Activated CD4-positive, alpha-beta T cell treated with anti-CD3 and anti-CD28 coated beads for 48 hours (primary cell): ENCODE data around the gene LYST.
"Not testable (repeated sequence)": the region's sequence is repeated elsewhere in the genome, so short reads cannot be mapped to it uniquely, and the experiment has no call there.

Source experiments
- DNase-seq: peaks from one replicate; pipeline ENCODE4 v3.0.0-alpha.2; 2020

The LYST gene

GRCh38 chr1:235866205-235866912 is at the start of gene LYST:
LYST (minus strand) TSS chr1:235866906; CDS start chr1:235830417, 36,489 bp downstream.
- DNase-seq = peak; percentile 68

- not testable (repeated sequence) for DNase-seq
Observed at GRCh38 chr1:235915489-235915888, 48.8 kb upstream of the LYST start.

DNA sequence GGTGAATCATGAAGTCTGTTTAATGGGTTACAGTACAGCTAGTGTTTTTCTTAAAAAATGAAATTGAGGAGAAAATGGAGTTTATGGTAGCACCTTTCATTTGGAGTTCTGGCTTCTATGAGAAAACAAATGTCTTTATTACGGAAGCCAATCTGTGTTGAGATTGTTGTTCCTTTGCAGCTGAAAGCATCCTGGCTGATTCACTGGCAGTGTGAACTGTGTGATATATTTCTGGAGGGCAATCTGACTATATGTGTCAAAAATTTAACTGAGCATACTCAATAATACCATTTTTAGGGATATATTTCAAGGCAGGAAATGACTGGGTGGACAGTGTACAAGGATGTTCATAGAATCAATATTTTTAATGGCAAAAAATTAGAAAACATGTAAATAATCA is 46.6 kb upstream of the LYST start:
- DNase-seq = no peak

GRCh38 chr1:235911876-235912275 is 45.2 kb upstream of the LYST start:
- DNase-seq = no peak

GRCh38 chr1:235911300-235911662 is 44.6 kb upstream of the LYST start:
- no peak for DNase-seq

GRCh38 chr1:235910357-235911299 is 43.9 kb upstream of the LYST start:
- DNase-seq = peak; percentile 66

DNA sequence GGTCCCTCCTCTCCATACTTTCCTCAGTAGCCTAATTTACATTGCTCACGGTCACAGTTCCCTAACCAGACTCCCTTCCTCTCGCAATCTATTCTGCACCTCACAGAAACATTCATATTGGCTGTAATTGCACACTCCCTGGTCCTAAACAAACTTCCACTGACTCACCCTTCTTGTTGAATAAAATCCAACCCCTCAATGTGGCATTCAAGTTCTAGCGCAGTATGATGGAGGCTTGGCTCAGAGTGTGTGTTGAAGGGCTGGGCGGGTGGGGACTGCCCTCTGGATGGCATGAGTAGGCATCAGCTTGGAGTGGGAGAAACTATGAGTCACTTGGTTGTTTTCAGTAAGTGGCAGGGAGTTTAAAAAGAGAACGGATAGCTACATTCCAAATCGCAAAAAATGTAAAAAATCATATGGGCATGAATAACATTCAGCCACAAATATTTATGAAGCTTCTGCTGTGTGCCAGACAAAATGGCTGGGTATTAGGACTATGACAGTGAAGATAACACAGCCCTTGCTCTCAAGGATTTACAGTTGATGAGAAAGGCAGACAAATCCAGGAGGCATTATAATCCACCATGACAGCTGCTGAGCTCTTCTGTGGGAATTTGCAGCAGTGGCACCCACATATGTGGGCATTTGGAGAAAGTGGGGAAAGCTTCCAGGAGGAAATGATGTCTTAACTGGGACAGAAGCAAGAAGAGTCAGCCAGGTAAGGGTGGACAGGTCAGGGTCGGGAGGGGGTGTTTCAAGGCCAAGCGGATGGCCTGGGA is 42.2 kb upstream of the LYST start:
- no peak for DNase-seq

- no peak for DNase-seq
Observed at GRCh38 chr1:235907897-235908240, 41.2 kb upstream of the LYST start.

- no peak for DNase-seq
Observed at GRCh38 chr1:235907187-235907896, 40.6 kb upstream of the LYST start.

DNA sequence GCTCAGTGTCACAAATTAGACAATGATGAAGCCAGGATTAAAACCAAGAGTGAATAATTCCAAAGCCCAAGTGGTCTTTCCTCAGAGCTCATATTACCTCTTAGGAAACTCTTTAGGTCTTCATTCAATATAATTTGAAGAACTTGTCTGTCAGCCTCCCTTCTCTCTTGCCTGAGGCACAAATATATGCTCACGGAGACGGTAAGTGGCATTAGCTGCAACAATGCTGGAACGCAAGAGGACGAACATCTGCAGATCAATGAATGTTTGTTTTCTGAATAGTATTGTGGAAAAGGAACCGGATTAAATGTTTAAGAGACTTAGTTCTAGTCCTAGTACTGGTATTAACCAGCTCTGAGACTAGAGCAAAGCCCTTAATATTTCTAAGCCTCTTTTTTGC is 39.7 kb upstream of the LYST start:
- DNase-seq = no peak

GRCh38 chr1:235903809-235904208 is 37.1 kb upstream of the LYST start:
- DNase-seq = not testable (repeated sequence)

DNA sequence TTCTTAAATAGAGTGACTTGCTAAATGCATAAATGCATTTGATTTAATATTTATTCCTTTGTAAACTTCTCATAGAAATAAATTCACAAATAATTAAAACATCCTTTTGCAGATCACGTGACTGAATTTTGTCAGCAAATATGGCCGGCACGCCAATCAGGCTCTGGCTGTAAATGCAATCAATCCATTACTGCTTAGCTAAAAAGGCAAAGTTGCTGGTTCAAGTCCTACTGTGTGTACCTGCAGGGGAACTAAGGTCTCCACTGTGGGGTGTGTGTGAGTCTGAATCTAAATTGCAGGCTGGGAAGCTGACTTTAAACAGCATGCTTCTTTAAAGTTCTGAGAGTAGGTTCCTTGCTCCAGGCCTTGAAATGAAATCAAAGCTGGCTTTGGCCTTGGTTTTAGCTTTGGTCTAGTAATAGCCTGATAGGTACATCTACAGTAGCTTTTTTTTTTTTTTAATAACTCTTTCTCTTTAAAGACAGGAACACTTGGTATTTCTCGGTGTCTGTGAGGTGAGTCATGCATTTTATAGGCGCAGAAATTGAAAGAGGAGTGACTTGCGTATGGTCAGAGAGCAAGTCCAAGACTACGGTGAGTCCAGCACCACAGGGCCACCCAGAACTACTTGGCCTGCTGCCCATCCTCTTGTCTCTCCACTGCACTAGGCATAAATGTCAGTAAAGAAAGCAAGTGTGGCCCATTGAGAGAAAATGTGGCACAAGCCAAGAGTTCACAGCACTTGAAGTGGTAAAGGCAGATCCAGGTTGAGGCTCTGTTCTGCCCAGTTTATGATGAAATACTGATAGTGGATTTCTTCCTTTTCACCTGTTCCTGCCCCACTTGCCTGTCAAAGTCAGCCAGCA is 36.2 kb upstream of the LYST start:
- no peak for DNase-seq

GRCh38 chr1:235901461-235901860 is 34.8 kb upstream of the LYST start:
- no peak for DNase-seq

DNA sequence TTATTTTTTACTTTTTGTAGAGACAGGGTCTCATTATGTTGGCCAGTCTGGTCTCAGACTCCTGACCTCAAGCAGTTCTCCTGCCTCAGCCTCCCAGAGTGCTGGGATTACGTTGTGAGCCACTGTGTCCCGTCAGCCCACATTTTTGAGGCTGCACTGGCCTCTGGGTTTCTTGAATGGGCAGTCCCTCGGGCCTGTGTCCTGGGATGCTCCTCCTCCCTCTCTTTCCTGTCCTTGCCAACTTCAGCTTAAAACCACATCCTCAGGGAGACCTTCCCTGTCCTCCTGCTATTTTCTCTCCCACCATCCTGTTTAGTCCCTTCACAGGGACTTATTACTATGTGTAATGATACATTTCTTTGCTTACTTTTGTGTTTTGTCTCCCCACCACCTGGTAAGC is 31.4 kb upstream of the LYST start:
- no peak for DNase-seq

DNA sequence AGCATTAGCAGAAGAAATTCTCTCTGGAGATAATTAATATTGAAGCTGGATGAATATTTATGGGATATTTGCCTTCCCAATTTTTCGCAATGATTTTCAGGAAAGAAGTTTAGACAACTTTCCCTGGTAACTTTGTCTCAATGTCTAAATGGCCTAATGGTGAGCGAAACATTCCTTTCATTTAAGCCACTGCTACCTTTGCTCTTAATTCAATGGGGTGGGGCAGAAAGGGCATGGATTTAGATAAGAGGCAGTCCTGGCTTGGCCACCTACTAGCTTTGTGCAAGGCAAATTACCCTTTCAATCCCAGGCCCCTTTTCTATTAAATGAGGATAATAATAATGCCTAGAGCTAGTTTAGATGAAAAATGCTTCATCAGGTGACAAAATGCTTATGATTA is 27.1 kb upstream of the LYST start:
- no peak for DNase-seq

GRCh38 chr1:235892734-235893413 is 26.2 kb upstream of the LYST start:
- no peak for DNase-seq

GRCh38 chr1:235892202-235892601 is 25.5 kb upstream of the LYST start:
- no peak for DNase-seq

GRCh38 chr1:235888119-235888643 is 21.5 kb upstream of the LYST start:
- peak; percentile 75 for DNase-seq

- no peak for DNase-seq
Observed at GRCh38 chr1:235887676-235888075, 21.0 kb upstream of the LYST start.

- no peak for DNase-seq
Observed at GRCh38 chr1:235885655-235886262, 19.1 kb upstream of the LYST start.
